ENCODE results near the gene IGSF8. TPM values are rescaled to one million over a fixed set of nuclear protein-coding genes. Genes with fewer than 3 reads are reported as not detected.
"Not testable (repeated sequence)": the region's sequence is repeated elsewhere in the genome, so short reads cannot be mapped to it uniquely, and the experiment has no call there.

The IGSF8 gene
- total RNA-seq, 1 donor = 12.9 TPM

GRCh38 chr1:160117300-160117699 lies 18.9 kb upstream of the IGSF8 start:
- no peaks in the 10 kb centered on the region for H3K27me3 ChIP-seq (ENCODE audit: insufficient read depth, low read length)
- H3K9me3 ChIP-seq (ENCODE audit: low read depth, low read length) = no peaks in the 10 kb centered on the region
- H3K4me1 ChIP-seq (ENCODE audit: insufficient read depth, low read length) = peaks cover 4% of the 10 kb centered on the region
- no peak overlapping the region for H3K4me3 ChIP-seq (ENCODE audit: low read length)

- Histone ChIP-seq H3K9me3 (ENCODE audit: low read depth, low read length) (no peaks in the 10 kb centered on the region), H3K4me1 (ENCODE audit: insufficient read depth, low read length) (peaks cover 4% of the 10 kb centered on the region), H3K4me3 (ENCODE audit: low read length) (no peak overlapping the region), H3K27me3 (ENCODE audit: insufficient read depth, low read length) (no peaks in the 10 kb centered on the region)
Observed at GRCh38 chr1:160116283-160117147, 18.1 kb upstream of the IGSF8 start.

GRCh38 chr1:160115545-160116282 lies 17.3 kb upstream of the IGSF8 start, which contains the start of gene ATP1A2:
ATP1A2 (plus strand) TSS chr1:160115759; CDS start chr1:160115862, 103 bp downstream.
- H3K4me3 ChIP-seq (ENCODE audit: low read length) = no peak within 1 kb of the TSS
- H3K27me3 ChIP-seq (ENCODE audit: insufficient read depth, low read length) = no peaks in the 10 kb centered on the region
- H3K9me3 ChIP-seq (ENCODE audit: low read depth, low read length) = no peaks in the 10 kb centered on the region
- H3K4me1 ChIP-seq (ENCODE audit: insufficient read depth, low read length) = peaks cover 4% of the 10 kb centered on the region

- no peaks in the 10 kb centered on the region for H3K9me3 ChIP-seq (ENCODE audit: low read depth, low read length)
- H3K4me3 ChIP-seq (ENCODE audit: low read length) = no peak overlapping the region
- H3K27me3 ChIP-seq (ENCODE audit: insufficient read depth, low read length) = peaks cover 2% of the 10 kb centered on the region
- H3K4me1 ChIP-seq (ENCODE audit: insufficient read depth, low read length) = no peaks in the 10 kb centered on the region
Observed at GRCh38 chr1:160114085-160114484, 15.7 kb upstream of the IGSF8 start.

GRCh38 chr1:160113407-160113806 lies 15.0 kb upstream of the IGSF8 start:
- H3K4me1 ChIP-seq (ENCODE audit: insufficient read depth, low read length) = no peaks in the 10 kb centered on the region
- H3K9me3 ChIP-seq (ENCODE audit: low read depth, low read length) = no peaks in the 10 kb centered on the region
- H3K4me3 ChIP-seq (ENCODE audit: low read length) = no peak overlapping the region
- H3K27me3 ChIP-seq (ENCODE audit: insufficient read depth, low read length) = peaks cover 2% of the 10 kb centered on the region

- Histone ChIP-seq H3K27me3 (ENCODE audit: insufficient read depth, low read length) (peaks cover 2% of the 10 kb centered on the region), H3K4me1 (ENCODE audit: insufficient read depth, low read length) (no peaks in the 10 kb centered on the region), H3K9me3 (ENCODE audit: low read depth, low read length) (no peaks in the 10 kb centered on the region), H3K4me3 (ENCODE audit: low read length) (no peak overlapping the region)
Observed at GRCh38 chr1:160112357-160112756, 13.9 kb upstream of the IGSF8 start.

GRCh38 chr1:160111462-160111861 lies 13.0 kb upstream of the IGSF8 start:
- H3K4me1 ChIP-seq (ENCODE audit: insufficient read depth, low read length); H3K27me3 ChIP-seq (ENCODE audit: insufficient read depth, low read length); H3K4me3 ChIP-seq (ENCODE audit: low read length); H3K9me3 ChIP-seq (ENCODE audit: low read depth, low read length): not testable (repeated sequence)

GRCh38 chr1:160109686-160110085 lies 11.3 kb upstream of the IGSF8 start:
- peaks cover 2% of the 10 kb centered on the region for H3K27me3 ChIP-seq (ENCODE audit: insufficient read depth, low read length)
- no peaks in the 10 kb centered on the region for H3K9me3 ChIP-seq (ENCODE audit: low read depth, low read length)
- no peak overlapping the region for H3K4me3 ChIP-seq (ENCODE audit: low read length)
- H3K4me1 ChIP-seq (ENCODE audit: insufficient read depth, low read length) = peaks cover 9% of the 10 kb centered on the region

GRCh38 chr1:160108888-160109662 lies 10.7 kb upstream of the IGSF8 start:
- Histone ChIP-seq H3K9me3 (ENCODE audit: low read depth, low read length) (no peaks in the 10 kb centered on the region), H3K4me1 (ENCODE audit: insufficient read depth, low read length) (peaks cover 15% of the 10 kb centered on the region), H3K4me3 (ENCODE audit: low read length) (no peak overlapping the region), H3K27me3 (ENCODE audit: insufficient read depth, low read length) (peaks cover 2% of the 10 kb centered on the region)

GRCh38 chr1:160107512-160107911 lies 9.1 kb upstream of the IGSF8 start:
- Histone ChIP-seq H3K4me1 (ENCODE audit: insufficient read depth, low read length) (peaks cover 29% of the 10 kb centered on the region), H3K9me3 (ENCODE audit: low read depth, low read length) (no peaks in the 10 kb centered on the region), H3K4me3 (ENCODE audit: low read length) (no peak overlapping the region)

GRCh38 chr1:160105155-160105554 lies 6.7 kb upstream of the IGSF8 start:
- H3K4me1 ChIP-seq (ENCODE audit: insufficient read depth, low read length) = peaks cover 49% of the 10 kb centered on the region
- peaks cover 2% of the 10 kb centered on the region for H3K27me3 ChIP-seq (ENCODE audit: insufficient read depth, low read length)
- H3K4me3 ChIP-seq (ENCODE audit: low read length) = no peak overlapping the region
- no peaks in the 10 kb centered on the region for H3K9me3 ChIP-seq (ENCODE audit: low read depth, low read length)

More at GRCh38 chr1:160107512-160107911, 9.1 kb upstream of the IGSF8 start:
- peaks cover 2% of the 10 kb centered on the region for H3K27me3 ChIP-seq (ENCODE audit: insufficient read depth, low read length)

- H3K9me3 ChIP-seq (ENCODE audit: low read depth, low read length) = no peaks in the 10 kb centered on the region
- H3K4me3 ChIP-seq (ENCODE audit: low read length) = no peak overlapping the region
- peaks cover 54% of the 10 kb centered on the region for H3K4me1 ChIP-seq (ENCODE audit: insufficient read depth, low read length)
- H3K27me3 ChIP-seq (ENCODE audit: insufficient read depth, low read length) = no peaks in the 10 kb centered on the region
Observed at GRCh38 chr1:160104486-160104885, 6.1 kb upstream of the IGSF8 start.

GRCh38 chr1:160103658-160104408 lies 5.4 kb upstream of the IGSF8 start:
- H3K4me1 ChIP-seq (ENCODE audit: insufficient read depth, low read length) = peaks cover 60% of the 10 kb centered on the region
- H3K9me3 ChIP-seq (ENCODE audit: low read depth, low read length) = no peaks in the 10 kb centered on the region

GRCh38 chr1:160101717-160102522 lies 3.5 kb upstream of the IGSF8 start:
- Histone ChIP-seq H3K4me1 (ENCODE audit: insufficient read depth, low read length) (peaks cover 73% of the 10 kb centered on the region), H3K27me3 (ENCODE audit: insufficient read depth, low read length) (no peaks in the 10 kb centered on the region), H3K9me3 (ENCODE audit: low read depth, low read length) (no peaks in the 10 kb centered on the region), H3K4me3 (ENCODE audit: low read length) (no peak overlapping the region)

More at GRCh38 chr1:160103658-160104408, 5.4 kb upstream of the IGSF8 start:
- no peak overlapping the region for H3K4me3 ChIP-seq (ENCODE audit: low read length)
- no peaks in the 10 kb centered on the region for H3K27me3 ChIP-seq (ENCODE audit: insufficient read depth, low read length)
